ENCODE results near the gene RAB31.

- TF ChIP-seq POLR2AphosphoS5 (IDR thresholded peaks at IDR 0.05; ENCODE audit: borderline replicate concordance, low read depth, low read length) = no peak
- no peak for TF ChIP-seq FOXP2 (optimal IDR thresholded peaks at IDR 0.05; ENCODE audit: control extremely low read depth, extremely low read length, insufficient read depth)
- no peak for TF ChIP-seq EZH2 (IDR thresholded peaks at IDR 0.05)
Observed at GRCh38 chr18:9756271-9756932, 48.3 kb downstream of the RAB31 start.
